Osteocyte (in vitro differentiated cells): ENCODE data around the gene SEMA5B. TPM values are rescaled to one million over a fixed set of nuclear protein-coding genes. Genes with fewer than 3 reads are reported as not detected.

ENCODE experiments used
- DNase-seq: peaks from one replicate; pipeline ENCODE4 v3.0.0; 2021; ENCODE audit warnings: mixed read lengths; ENCODE audit not compliant: unreplicated experiment; ENCODE audit errors: extremely low spot score
- H3K27ac Mint-ChIP-seq: one replicate; pipeline ENCODE4 v1.8.0; 2021; ENCODE audit warnings: mild to moderate bottlenecking, mixed read lengths; ENCODE audit not compliant: unreplicated experiment
- H3K27me3 Mint-ChIP-seq: one replicate; pipeline ENCODE4 v1.8.0; 2021; ENCODE audit warnings: mixed read lengths; ENCODE audit not compliant: unreplicated experiment
- H3K36me3 Mint-ChIP-seq: one replicate; pipeline ENCODE4 v1.8.0; 2021; ENCODE audit warnings: mixed read lengths; ENCODE audit not compliant: unreplicated experiment
- H3K4me1 Mint-ChIP-seq: one replicate; pipeline ENCODE4 v1.8.0; 2021; ENCODE audit warnings: mixed read lengths; ENCODE audit not compliant: unreplicated experiment
- H3K4me3 Mint-ChIP-seq: one replicate; pipeline ENCODE4 v1.8.0; 2021; ENCODE audit warnings: mild to moderate bottlenecking, moderate library complexity, mixed read lengths; ENCODE audit not compliant: unreplicated experiment
- H3K9me3 Mint-ChIP-seq: one replicate; pipeline ENCODE4 v1.8.0; 2021; ENCODE audit warnings: mixed read lengths; ENCODE audit not compliant: unreplicated experiment
- total RNA-seq: library from RNA; stranded (reverse); gene quantifications from 2 replicates; pipeline ENCODE4 v1.2.1, GENCODE V29; 2021
- TF ChIP-seq, protein P1 (sequence below): fragments of 200-600 bp; sonication (generic); IDR thresholded peaks from 2 replicates; pipeline ENCODE4 v1.5.0; 2021; ENCODE audit warnings: antibody characterized with exemption, mild to moderate bottlenecking, moderate library complexity

SEMA5B gene
- total RNA-seq, 1 donor from 2014 or later, result 1.3 TPM

DNA sequence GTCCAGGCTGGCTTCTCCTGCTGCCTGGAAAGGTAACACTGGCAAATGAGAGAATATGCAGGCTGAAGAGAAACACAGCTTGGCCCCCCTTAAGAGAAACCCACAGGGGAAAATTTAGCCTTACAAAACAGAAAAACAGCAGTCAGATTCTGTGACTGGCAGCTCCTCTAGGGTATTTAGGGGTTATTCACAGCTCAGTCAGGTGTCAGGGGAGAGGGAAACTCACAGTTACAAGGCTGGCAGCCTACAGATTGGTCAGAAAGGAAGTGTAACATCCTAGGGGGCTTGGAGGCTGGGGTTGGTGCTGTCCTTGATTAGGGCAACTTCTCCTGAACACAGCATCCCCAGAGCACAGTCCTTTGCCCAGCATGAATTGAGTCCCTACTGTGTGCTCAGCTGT, 81.4 kb downstream of the SEMA5B start:
- TF ChIP-seq, protein P1, sequence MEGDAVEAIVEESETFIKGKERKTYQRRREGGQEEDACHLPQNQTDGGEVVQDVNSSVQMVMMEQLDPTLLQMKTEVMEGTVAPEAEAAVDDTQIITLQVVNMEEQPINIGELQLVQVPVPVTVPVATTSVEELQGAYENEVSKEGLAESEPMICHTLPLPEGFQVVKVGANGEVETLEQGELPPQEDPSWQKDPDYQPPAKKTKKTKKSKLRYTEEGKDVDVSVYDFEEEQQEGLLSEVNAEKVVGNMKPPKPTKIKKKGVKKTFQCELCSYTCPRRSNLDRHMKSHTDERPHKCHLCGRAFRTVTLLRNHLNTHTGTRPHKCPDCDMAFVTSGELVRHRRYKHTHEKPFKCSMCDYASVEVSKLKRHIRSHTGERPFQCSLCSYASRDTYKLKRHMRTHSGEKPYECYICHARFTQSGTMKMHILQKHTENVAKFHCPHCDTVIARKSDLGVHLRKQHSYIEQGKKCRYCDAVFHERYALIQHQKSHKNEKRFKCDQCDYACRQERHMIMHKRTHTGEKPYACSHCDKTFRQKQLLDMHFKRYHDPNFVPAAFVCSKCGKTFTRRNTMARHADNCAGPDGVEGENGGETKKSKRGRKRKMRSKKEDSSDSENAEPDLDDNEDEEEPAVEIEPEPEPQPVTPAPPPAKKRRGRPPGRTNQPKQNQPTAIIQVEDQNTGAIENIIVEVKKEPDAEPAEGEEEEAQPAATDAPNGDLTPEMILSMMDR, result no peak
- Mint-ChIP-seq H3K27ac (no peak overlapping the region), H3K9me3 (no peaks in the 10 kb centered on the region), H3K4me3 (no peak overlapping the region), H3K27me3 (peaks cover 26% of the 10 kb centered on the region), H3K4me1 (no peaks in the 10 kb centered on the region), H3K36me3 (no peaks in the 10 kb centered on the region)
- no peak for DNase-seq

DNA sequence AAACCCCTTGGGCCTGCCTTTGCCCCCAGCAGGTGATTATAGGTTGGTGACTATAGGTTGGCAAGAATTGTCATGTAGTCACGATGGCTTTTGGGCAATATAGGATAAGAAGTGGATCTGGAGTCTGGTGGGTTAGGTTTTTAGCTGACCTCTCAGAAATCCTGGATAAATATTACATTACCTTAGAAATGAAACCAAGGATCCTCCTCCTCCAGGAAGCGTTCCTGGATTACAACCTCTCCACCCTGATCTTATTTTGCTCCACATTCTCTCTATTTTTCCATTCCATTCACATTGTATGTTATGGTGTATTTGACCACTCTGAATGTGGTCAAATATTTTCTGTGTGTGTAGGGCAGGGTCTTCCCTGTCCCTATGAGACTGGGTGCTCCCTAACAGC, 82.3 kb downstream of the SEMA5B start:
- H3K4me3 Mint-ChIP-seq, result no peak overlapping the region
- peaks cover 7% of the 10 kb centered on the region for H3K4me1 Mint-ChIP-seq
- H3K9me3 Mint-ChIP-seq, result no peaks in the 10 kb centered on the region

DNA sequence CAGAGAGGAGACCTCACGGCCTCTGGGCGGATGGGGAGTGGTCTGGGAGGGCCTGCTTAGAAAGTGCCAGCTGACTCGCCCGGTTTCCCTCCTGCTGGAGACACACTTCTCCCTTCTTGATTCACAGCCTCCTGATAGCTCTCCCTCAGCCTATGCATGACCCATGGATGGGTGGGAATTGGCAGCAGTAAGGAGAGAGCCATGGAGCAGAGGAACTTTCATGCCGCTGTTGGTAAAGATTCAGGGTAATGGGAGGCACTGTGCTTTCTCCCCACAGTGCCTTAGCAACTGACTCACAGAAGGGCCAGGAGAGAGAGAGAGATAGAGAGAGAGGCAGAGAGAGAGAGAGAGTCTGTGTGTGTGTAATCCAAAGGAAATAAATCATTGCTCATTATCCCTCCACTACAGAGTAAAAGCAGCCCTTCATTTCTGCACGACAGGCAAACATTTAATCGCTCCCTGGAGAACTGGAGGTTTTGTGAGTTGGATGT, 82.8 kb downstream of the SEMA5B start:
- H3K27me3 Mint-ChIP-seq, result peaks cover 18% of the 10 kb centered on the region
- DNase-seq, result no peak
- H3K9me3 Mint-ChIP-seq, result no peaks in the 10 kb centered on the region
- no peak overlapping the region for H3K27ac Mint-ChIP-seq
- no peak overlapping the region for H3K4me3 Mint-ChIP-seq
- H3K4me1 Mint-ChIP-seq, result peaks cover 7% of the 10 kb centered on the region
- no peaks in the 10 kb centered on the region for H3K36me3 Mint-ChIP-seq
- TF ChIP-seq, protein P1, result no peak

More for the DNA sequence above, 82.3 kb downstream of the SEMA5B start:
- Mint-ChIP-seq H3K36me3 (no peaks in the 10 kb centered on the region), H3K27me3 (peaks cover 23% of the 10 kb centered on the region), H3K27ac (no peak overlapping the region)
- no peak for DNase-seq
- TF ChIP-seq, protein P1, result no peak

DNA sequence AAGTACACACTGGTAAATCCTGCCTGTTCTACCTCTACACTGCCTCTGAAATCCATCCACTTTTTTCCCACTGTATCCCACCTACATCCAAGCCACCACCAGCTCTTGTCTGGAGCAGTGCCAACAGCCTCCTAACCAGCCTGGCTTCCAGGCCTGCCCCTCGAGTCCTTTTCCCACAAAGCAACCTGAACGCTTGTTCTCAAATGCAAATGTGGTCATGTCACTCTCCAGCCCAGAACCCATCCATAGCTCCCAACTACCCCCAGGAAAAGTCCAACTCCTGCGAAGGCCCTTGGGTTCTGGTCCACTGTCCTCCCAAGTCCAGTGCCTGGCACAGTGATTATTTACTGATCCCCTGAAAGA, 83.8 kb downstream of the SEMA5B start:
- peaks cover 20% of the 10 kb centered on the region for H3K27me3 Mint-ChIP-seq
- H3K4me1 Mint-ChIP-seq, result peaks cover 7% of the 10 kb centered on the region
- H3K27ac Mint-ChIP-seq, result no peak overlapping the region
- H3K36me3 Mint-ChIP-seq, result no peaks in the 10 kb centered on the region
- H3K4me3 Mint-ChIP-seq, result no peak overlapping the region
- DNase-seq, result no peak
- no peaks in the 10 kb centered on the region for H3K9me3 Mint-ChIP-seq
- TF ChIP-seq, protein P1, result no peak

DNA sequence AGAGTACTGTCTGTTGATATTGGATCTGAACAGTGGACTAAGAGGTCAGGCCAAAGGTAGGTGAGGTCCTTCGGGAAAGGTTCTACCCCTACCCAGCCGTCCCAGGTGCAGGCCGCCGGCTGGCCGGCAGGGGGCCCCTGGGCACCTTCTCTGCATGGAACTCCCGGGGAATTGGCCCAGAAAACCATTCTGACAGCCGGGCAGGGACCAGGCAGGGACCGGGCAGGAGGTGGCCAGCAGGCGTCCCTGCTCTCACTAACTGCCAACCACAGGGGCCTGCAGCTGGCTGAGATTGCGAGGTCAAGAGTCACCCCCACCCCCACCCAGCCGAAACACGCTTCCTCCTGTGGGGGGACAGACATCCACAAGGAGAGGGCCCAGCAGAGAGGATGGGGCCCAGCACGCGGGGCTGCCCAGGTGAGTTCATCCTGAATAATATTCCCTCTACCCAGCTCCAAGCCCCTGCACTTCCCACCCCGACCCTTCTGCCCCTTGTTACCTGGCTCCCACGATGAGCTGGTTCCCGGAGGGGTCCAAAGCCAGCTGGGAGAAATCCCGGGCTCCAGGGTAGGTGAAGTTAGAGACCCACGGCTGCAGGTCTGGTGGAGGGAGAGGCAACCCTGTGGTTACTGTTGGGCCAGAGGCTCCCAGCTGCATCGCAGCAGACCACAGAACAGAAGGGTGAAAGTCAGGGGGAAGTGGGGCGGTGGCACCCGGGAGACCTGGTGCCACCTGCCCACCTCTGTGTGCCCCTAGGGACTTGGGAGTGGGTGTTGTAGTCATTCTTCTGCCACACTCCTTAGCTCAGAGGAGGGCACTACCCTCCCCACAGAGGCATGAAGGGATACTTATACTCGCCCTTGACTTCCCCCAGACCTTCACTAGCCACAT, 84.4 kb downstream of the SEMA5B start:
- DNase-seq, result peak; percentile 89
- H3K27ac Mint-ChIP-seq, result no peak overlapping the region

More for the DNA sequence above, 84.4 kb downstream of the SEMA5B start:
- Mint-ChIP-seq H3K4me3 (no peak overlapping the region), H3K4me1 (peaks cover 7% of the 10 kb centered on the region), H3K9me3 (no peaks in the 10 kb centered on the region), H3K36me3 (no peaks in the 10 kb centered on the region), H3K27me3 (peaks cover 20% of the 10 kb centered on the region)
- TF ChIP-seq, protein P1, result peak; percentile 90
